HG03520 (cell line): ENCODE data around the gene IL17REL.
"Not testable (repeated sequence)": the region's sequence is repeated elsewhere in the genome, so short reads cannot be mapped to it uniquely, and the experiment has no call there.

Source experiments
- ATAC-seq: cut with Tn5 transposase; IDR thresholded peaks from one replicate; pipeline ENCODE4 v1.9.1; 2021; ENCODE audit warnings: mild to moderate bottlenecking, moderate library complexity; ENCODE audit not compliant: unreplicated experiment

The IL17REL gene

DNA sequence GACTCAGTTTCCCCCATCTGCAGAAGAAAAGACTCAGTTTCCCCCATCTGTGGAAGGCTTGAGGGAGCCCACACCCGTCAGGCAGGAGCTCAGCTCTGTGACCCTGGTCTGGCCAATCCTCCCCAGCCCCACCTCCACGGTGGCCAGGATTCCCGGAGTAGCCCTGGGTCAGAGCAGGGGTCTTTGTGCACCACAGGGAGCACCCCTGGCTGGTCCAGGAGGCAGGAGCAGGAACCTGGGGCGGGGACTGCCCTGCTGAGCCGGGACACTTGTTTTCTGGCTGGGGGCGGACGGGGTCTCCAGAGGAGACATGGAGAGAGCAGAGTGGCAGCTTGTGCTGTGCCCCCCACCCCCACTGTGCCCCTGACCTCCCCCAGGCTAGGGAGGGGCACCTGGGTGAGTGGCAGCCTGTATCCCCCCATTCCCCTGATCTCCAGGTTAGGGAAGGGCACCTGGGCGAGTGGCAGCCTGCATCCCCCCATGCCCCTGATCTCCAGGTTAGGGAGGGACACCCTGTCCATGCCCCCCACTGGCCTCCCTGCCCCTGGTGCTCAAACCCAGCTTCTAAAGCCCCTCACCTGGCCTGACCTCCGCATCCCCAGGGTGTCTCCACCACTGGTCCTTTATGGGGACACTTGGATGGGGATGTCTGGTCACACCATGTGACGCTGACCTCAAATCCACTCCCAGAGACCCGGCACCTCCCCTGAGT lies 18.8 kb downstream of the IL17REL start:
- ATAC-seq, result no peak

DNA sequence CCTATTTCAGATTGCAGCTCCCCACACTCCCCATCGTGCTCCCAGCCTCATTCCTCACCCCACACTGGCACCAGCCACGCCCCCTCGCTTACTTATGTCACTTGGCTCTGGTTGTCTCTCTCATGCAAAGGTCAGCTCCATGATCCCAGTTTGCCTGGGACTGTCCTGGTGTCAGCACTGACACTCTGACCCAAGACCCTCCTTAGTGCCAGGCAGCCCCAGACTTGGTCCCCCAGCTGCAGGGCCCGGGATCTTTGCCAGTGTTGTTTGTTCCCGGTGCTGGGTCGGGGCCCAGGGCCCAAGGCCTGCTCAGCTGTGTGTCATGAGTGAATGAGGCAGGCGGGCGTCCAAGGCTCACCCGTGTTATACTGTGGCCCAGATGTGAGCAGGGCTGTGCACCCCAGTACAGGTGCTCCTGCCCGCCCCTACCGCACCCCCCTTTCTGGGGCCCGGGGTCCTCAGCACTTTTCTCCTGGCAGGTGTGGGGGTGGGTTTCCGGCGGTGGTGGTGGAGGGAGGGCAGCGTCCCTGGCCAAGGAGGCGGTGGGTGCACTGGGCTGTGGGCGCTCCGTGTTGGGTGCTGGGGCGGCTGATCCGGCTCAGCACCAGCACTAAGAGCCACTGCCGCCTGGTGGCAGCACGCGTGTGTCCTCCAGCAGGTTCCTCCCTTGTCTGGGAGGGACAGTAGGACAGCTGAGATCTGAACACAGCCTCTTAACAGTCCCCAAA lies 19.5 kb downstream of the IL17REL start:
- no peak for ATAC-seq

DNA sequence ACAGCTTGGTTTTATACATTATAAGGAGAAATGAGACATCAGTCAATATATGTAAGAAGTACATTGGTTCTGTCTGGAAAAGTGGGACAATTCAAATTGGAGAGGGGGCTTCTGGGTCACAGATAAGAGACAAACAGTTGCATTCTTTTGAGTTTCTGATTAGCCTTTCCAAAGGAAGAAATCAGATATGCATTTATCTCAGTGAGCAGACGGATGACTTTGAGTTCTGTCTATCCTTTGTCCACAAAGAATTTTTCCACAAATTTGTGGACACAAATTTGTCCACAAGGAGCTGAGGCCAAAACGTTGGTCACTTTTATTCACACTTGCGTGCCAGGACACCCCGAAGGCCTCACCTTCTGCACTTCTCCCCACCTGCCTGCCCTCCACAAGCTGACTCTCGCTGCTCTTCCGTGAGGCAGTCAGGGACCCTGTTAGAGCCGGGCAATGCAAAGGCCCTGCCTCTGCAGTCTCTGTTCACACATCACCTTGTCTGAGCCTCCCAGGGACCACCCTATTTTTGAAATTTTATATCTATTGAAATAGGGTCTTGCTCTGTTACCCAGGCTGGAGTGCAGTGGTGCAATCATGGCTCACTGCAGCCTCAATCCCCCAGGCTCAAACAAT lies 20.5 kb downstream of the IL17REL start:
- ATAC-seq, result no peak

DNA sequence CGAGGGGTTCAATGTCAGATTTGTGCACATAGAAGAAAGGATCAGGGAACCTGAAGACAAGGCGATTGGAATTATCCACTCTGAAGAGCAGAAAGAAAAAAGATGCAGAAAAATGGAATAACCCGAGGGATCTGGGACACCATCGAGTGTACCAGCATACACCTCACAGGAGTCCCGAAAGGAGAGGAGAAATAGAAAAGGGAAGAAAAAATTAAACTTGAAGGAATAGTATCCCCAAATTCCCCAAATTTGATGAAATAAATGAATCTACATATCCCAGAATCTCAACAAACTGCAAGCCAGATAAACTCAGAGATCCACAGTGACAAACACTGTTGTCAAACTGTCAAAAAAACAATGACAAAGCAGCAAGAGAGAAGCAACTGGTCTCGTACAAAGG lies 21.4 kb downstream of the IL17REL start:
- ATAC-seq, result no peak

DNA sequence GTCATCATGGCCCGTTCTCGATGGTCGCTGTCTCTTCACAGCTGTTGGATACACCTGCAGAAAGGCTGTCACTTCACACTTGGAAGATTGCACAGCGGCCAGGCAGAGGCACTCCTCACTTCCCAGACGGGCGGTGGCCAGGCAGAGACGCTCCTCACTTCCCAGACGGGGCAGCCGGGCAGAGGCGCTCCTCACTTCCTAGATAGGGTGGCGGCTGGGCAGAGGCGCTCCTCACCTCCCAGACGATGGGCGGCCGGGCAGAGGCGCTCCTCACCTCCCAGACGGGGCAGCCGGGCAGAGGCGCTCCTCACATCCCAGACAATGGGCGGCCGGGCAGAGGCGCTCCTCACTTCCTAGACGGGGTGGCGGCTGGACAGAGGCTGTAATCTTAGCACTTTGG lies 22.7 kb downstream of the IL17REL start:
- ATAC-seq, result not testable (repeated sequence)

DNA sequence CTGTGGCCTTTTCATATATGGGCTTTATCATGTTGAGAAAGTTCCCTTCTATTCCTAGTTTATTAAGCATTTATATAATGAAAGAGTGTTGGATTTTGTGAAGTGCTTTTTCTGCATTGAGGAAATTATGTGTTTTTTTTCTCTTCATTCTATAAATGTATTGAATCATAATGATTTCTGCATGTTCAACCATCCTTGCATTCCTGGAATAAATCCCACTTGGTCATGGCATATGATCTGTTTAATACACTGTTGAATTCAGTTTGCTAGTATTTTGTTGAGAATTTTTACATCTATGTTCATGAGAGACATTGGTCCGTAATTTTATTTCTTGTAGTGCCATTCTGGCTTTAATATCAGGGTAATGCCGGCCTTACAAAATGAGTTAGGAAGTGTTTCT lies 26.2 kb downstream of the IL17REL start:
- no peak for ATAC-seq

DNA sequence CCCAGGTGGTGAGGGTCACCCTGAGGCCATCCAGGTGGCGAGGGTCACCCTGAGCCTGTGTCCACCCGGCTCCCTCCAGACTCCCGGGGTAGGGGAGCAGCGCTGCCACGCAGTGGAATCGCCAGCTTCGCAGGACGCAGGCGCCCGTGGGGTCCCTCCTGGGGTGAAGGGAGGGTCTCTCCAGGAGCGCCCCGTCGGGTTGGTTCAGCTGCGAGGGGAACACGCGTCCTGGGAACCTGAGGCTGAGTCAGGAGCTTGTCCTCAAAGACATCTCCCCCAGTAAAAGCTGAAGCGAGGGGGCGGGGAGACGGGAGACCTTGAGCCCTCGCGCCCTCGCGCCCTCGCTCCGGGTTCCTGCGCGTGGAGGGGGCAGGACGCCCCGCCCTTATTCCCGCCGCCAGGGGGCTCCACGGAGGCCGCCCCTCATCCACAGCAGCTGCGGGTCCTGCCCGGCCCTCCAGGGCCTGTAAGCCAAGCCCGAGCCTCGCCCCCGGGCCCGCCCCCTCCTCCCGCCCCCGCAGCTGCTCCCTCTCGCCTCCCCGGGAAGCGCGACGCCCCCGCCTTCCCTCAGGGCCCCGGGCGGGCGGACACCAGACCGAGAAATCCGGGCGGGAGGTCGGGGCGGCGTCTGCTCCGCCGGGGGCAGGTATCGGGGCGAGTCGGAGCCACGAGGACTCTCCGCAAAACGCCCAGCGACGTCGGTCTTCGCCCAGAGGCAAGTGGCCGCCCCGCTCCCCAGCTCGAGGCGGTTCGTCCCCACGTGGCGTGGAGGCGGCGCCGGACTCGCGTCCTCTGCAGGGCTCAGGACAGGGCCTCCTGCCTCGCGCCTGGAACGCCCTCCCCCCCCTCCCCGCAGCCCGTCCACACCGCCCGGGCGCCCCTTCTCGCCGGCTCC lies 29.2 kb downstream of the IL17REL start:
- ATAC-seq, result no peak

DNA sequence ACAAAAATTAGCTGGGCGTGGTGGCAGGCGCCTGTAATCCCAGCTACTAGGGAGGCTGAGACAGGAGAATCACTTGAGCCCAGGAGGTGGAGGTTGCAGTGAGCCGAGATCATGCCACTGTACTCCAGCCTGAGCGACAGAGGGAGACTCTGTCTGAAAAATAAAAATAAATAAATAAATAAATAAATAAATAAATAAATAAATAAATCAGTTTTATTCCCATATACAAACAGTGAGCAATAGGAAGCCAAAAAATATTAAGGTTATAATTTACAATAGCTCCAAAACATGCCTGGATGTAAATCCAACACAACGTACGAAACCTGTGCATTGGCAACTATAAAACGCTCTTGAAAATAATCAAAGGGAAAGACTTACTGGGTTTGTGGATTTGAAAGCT lies 30.8 kb downstream of the IL17REL start:
- ATAC-seq, result not testable (repeated sequence)

DNA sequence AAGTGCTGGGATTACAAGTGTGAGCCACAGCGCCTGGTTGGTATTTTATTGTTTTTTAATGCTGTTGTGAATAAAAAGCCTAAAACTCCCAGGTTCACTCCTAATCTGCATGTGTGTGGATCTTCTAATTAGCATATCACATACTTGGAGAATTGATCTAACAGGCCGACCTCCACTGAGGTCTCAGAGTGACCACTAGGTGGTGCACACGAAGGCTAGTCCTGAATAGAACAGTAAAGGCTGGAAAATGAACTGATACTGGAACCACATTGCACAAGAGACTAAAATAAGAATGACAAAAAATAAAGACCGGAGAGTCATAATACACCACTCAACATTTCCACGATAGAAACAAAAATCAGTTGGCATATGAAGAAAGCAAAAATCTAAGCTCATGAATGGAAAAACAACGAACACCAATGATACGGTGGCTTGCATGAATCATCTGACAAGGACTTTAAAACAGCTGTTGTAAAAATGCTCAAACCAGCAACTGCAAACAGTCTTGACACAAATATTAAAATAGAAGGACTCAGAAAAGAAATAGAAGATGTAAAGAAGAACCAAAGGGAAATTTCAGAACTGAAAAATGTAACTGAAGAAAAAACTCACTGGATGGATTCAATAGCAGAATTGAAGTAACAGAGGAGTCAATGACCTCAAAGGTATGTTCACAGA lies 32.8 kb downstream of the IL17REL start:
- no peak for ATAC-seq

DNA sequence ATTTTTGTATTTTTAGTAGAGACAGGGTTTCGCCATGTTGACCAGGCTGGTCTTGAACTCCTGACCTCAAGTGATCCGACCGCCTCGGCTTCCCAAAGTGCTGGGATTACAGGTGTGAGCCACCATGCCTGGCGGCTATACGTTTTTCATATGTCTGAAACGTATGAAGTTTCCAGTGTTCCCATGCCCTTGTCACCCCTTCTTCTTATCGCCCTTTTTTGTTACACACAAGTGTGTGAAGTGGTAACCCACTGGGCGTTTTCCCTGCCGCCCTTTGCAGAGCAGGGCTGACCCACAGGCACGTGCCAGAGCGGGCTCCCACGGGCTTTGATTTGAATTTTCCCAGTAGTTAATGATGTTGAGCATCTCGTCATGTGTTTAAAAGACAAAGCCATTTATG lies 35.0 kb downstream of the IL17REL start:
- no peak for ATAC-seq

DNA sequence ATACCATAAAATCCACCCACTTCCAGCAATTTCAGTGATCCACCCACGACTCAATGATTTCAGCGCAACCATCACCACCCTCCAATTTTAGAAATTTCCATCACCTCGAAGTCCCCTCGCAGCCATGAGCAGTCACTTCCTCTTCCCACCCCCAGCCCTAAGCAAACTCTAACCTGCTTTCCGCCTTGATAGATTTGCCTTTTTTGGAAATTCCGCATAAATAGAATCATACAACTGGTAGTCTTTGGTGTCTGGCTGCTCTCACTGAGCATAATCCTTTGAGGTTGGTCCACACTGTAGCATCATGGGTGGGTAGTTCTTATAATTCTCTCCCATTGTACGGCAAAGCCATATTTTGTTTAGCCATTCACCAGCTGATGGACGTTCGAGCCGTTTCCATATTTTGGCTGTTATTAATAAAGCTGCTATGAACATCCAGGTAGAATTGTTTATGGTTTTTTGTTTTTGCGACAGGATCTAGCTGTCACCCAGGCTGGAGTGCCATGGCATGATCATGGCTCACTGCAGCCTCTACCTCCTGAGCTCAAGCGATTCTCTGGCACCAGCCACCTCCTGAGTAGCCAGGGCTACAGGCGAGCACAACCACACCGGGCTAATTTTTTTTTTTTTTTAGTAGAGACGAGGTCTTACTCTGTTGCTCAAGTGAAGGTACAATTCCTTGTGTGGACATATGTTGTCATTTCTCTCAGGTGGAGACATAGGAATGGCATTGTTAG lies 36.0 kb downstream of the IL17REL start:
- no peak for ATAC-seq

DNA sequence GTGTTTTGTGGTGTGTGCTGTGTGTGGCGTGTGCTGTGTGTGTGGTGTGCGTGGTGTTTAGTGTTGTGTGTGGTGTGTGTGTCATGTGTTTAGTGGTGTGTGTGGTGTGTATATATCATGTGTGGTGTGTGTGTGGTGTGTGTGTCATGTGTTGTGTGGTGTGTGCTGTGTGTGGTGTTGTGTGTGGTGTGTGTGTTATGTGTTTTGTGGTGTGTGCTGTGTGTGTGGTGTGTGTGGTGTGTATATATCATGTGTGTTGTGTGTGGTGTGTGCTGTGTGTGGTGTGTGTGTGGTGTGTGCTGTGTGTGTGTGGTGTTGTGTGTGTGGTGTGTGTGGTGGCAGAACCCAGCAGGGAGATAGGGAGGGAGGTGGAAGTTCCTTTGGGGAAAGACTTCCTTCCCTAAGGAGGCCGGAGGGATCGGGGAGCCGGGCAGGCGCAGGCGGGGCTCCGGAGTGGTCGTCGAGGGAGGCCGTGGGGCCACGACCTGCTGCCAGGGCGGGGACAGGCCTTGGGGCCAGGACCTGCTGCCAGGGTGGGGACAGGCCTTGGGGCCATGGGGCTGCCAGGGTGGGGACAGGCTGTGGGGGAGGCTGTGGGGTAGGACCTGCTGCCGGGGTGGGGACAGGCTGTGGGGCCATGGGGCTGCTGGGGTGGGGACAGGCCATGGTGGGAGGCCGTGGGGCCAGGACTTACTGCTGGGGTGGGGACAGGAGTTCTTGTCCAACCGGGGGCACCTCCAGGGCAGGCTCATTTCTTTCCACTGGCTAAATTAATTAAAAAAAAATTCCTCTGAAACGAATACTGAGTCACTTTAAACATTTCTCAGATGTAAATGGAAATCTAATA lies 36.8 kb downstream of the IL17REL start:
- no peak for ATAC-seq

DNA sequence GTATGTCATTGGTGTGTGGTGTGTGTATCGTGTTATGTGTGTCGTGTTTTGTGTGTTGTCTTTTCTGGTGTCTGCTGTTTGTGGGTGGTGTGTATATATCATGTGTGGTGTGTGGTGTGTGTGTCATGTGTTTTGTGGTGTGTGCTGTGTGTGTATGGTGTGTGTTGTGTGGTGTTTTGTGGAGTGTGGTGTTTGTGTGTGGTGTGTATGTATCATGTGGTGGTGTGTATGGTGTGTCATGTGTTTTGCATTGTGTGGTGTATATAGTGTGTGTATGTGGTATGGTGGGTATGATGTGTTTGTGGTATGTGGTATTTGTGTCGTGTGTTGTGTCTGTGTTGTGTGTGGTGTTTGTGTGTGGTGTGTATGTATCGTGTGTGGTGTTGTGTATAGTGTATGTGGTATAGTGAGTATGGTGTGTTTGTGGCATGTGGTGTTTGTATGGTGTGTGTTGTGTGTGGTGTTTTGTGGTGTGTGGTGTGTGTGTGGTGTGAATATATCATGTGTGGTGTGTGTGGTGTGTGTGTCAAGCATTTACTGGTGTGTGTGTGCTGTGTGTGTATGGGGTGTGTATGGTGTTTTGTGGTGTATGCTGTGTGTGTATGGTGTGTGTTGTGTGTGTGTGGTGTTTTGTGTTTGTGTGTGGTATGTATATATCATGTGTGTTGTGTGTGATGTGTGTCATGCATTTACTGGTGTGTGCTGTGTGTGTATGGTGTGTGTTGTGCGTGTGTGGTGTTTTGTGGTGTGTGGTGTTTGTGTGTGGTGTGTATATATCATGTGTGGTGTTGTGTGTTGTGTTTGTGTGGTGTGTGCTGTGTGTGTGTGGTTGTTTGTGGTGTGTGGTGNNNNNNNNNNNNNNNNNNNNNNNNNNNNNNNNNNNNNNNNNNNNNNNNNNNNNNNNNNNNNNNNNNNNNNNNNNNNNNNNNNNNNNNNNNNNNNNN lies 39.3 kb downstream of the IL17REL start:
- ATAC-seq, result no peak

DNA sequence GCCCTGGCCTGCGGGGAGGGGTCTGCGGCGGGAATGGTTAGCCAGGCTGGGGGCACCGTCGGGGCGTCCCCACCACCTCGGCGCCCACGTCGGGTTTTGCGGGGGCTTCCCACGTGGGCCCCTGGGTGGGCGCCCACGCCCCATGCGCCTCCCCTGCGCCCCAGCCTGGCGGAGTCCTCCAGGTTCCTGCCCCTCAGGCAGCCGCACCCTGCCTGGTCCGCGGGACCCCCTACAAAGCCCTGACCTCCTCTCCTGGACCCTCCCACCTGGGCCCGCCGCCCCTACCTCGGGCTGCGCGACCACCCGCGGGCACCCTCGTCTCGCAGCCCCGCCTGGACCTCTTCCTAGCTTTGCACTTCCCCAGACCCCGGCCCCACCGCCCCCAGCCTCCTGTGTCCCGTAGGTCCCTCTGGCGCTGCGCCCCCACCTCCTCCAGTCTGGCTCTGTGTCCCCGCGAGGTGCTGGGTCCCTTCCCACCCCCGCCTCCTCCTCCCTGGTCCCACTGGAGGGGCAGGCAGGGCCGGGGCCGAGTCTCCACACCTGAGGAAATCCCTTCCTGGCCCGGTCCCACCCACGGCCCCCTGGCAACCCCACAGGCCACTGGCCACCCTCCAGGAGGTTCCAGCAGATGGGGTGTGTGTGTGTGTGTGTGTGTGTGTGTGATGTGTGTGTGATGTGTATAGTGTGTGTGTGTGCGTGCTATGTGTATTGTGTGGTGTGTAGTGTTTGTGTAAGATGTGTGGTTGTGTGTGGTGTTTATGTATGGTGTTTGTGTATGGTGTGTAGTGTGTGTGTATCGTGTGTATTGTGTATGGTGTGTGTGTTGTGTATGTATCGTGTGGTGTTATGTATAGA lies 40.2 kb downstream of the IL17REL start:
- ATAC-seq, result no peak

DNA sequence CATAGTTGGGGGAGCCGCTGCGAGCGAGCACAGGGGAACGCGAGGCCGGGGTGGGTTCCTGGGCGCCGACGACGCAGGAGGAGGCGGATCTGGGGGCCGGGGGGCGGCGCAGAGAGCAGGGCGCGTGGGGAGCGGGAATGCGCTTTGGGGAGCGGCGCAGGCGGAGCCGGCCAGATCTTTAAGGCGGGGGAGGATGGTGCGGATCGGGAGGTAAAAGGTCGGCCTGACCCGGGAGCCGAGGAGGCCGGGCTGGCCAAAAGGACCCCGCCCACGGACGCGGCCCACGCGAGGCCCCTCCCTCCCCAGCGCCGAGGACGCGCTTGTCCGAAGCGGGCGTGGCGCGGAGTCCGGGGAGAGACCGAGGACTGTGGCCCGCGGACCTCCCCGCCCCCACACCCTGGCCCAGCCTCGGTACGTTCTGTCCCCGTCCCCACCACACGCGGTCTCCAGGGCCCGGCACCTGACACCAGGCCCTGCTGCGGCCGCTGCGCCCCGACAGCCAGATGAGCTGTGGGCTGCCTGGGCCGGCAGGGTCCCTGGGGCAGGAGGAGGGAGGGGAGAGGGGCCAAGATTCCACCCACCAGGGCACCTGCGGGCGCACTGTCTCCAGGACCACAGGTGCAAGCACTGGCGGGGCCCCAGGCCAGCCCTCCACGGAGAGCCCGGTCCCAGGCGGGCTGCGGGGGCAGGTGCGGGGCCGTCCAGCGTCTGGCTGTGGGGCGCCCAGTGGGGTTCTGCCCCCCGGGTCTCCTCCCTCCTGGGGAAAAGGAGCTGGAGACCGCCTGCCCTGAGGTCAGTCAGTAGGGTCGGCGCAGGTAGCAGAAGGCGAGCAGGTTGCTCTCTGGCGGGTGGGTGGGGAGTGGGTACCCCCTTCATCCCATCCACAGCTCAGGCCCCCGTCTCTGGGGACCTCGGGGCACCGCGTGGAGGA lies 41.1 kb downstream of the IL17REL start:
- ATAC-seq, result peak; percentile 15
